GM18502 (cell line): ENCODE data around the gene ENTREP1.
"Not testable (repeated sequence)": the region's sequence is repeated elsewhere in the genome, so short reads cannot be mapped to it uniquely, and the experiment has no call there.

Source experiments
- ATAC-seq: cut with Tn5 transposase; IDR thresholded peaks from one replicate; pipeline ENCODE4 v1.9.1; 2021; ENCODE audit warnings: mild to moderate bottlenecking; ENCODE audit not compliant: unreplicated experiment, poor library complexity

ENTREP1 gene, protein sequence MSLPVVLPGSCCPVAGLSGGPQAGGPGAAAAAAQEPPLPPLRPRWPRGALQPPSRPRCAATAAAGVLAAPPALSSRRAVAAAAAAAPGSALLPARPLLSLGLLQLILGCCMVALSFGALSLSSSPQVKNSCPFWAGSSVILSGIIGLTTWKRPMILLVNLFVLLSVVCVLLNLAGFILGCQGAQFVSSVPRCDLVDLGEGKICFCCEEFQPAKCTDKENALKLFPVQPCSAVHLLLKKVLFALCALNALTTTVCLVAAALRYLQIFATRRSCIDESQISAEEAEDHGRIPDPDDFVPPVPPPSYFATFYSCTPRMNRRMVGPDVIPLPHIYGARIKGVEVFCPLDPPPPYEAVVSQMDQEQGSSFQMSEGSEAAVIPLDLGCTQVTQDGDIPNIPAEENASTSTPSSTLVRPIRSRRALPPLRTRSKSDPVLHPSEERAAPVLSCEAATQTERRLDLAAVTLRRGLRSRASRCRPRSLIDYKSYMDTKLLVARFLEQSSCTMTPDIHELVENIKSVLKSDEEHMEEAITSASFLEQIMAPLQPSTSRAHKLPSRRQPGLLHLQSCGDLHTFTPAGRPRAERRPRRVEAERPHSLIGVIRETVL

DNA sequence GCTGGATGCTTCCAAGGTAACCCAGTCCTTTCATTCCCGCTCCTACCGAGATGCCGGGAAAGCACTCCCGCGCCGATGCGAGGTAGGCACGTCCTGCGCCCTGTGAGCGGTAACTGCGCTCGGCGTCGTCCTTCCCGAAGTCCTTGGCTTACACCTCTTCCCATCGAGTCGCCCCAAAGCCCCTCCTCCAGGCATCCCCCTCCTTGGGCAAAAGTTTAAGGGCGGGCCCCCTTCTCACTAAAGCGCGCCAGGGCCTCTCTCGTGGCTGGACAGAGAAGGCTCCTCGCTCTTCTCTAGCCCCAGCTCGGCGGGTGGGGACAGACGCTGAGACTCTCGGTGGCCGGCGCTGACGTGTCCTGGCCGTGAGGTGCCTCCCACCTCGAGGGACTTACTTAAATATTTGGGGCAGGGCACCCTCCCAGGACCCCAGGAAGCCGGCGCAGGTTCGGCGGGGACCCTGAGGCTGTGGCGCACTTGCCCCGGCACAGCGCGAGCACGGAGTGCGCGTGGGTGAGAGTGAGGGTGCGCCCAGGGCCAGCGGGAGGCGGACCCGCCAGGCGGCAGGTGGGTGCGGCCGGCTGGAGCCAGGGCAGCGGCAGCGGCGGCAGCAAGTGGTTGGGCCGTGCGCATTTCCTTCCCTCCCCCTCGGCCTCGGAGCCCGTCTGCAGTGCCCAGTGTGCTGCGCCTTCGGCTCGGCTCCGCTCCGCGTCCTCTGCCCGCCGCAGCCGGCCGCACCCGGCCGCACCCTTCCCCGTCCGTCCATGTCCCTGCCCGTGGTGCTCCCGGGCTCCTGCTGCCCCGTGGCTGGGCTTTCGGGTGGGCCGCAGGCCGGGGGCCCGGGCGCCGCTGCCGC, at the start of gene ENTREP1:
Gene ENTREP1, plus strand, starts transcription at position 667 of the 853 bp plus-strand sequence. Its CDS starts 95 bp downstream, at position 762.
- no peak for ATAC-seq

DNA sequence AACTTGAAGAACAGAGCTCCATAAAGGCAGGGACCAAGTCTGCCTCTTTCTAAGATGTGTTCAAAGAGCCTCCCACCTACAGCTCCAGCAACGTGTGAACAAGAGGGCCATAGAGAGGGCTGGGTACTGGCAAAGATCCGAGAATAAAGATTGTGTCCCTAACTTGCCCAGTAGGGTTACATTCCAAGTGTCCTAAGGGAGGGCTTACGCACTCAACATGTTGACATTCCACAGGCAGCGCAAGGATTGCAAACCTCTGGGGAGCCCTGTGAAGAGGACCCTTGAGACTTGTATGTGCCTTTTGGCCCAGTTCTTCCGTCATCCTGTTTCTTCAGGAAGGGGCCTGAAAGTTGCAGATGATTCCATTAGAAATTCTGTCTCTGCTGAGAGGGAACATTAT, 48.2 kb upstream of the ENTREP1 start:
- no peak for ATAC-seq

DNA sequence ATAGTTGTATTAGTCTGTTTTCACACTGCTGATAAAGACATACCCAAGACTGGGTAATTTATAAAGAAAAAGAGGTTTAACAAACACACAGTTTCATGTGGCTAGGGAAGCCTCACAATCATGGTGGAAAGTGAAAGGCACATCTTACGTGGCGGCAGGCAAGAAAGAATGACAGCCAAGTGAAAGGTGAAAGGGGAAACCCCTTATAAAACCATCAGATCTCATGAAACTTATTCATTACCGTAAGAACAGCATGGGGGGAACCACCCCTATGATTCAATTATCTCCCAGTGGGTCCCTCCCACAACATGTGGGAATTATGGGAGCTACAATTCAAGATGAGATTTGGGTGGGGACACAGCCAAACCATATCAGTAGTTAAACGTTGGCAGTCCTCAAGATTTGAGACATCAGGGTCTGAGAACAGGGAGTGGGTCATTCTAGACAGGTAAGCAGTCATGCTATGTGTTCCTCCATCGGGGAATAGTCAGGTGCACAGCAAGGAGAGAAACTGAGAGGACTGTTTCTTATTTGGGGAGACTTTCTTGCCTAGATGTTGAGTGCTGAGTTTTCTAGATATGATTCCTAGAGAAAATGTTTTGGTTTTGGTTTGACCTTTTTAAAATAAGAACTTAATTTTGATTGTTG, 45.8 kb upstream of the ENTREP1 start:
- ATAC-seq = peak; percentile 91

DNA sequence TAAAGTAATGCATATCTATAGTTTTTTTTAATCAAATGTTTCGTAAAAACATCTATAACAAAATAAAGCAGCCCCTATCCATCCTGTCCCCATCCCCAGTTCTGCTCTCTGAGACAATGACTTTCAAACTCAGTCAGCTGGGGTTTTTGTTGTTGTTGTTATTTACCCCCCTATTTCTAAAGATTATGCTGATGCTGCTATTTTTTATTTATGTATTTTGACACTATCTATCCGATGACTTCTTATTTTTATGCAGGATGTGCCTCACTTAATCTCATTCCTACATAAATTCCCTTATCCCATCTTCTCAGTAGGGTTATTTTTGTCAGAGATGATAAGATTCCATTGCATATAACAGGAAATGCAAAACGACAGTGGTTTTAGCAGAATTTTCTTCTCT, 45.3 kb upstream of the ENTREP1 start:
- ATAC-seq = no peak

DNA sequence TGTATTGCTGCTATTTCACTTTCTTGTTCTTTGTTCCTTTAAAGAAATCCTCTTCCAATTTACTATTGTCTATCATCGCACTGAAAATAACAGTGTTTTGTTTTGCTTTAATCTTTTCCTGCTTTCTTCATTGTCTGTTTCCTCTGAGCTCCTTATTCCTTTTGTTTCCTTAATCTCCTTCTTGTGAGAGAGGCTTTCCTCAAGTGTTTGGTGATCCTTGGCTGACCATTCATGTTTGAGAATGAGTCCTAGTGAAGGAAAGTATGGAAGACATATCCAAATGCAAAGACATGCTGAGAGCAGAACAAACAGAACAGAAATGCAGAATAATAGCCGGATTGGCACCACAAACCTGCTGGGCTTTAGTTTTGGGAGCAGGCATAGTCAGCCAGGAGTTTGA, 42.0 kb upstream of the ENTREP1 start:
- no peak for ATAC-seq

DNA sequence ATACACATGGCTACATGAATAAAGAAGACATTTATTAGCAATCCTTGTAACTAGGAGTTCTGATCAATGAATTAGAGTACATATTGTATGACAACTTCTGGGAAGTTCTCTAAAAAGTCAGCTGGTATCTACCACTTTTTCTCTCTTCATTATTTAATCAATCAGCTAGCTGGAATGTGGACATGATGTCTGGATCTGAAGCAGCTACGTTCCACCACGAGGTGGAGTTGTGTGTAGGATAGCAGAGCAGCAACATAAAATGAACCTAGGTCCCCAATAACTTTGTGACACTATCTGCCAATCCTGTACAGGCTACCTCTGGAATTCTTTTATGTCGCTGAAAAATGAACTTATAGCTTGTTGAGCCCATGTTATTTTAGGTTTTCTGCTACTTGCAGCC, 32.9 kb upstream of the ENTREP1 start:
- no peak for ATAC-seq

DNA sequence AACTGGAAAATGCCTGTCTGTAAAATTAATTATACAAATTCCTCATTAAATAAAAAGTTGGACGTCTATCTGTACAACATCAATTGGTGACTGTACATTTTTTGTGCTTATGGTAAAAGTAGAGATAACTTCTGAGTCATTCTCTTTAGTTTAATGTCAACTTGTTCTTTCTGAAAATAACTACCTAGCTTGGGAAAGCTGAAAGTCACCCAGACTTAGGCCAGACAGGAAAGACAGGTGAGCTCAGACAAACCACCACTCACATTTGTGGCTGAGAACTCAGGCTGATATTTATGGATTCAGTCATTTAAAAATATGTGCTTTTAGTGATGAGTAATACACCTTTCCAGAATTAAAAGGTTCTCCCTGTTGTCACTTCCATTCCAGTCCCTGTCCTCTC, 31.9 kb upstream of the ENTREP1 start:
- ATAC-seq = no peak

DNA sequence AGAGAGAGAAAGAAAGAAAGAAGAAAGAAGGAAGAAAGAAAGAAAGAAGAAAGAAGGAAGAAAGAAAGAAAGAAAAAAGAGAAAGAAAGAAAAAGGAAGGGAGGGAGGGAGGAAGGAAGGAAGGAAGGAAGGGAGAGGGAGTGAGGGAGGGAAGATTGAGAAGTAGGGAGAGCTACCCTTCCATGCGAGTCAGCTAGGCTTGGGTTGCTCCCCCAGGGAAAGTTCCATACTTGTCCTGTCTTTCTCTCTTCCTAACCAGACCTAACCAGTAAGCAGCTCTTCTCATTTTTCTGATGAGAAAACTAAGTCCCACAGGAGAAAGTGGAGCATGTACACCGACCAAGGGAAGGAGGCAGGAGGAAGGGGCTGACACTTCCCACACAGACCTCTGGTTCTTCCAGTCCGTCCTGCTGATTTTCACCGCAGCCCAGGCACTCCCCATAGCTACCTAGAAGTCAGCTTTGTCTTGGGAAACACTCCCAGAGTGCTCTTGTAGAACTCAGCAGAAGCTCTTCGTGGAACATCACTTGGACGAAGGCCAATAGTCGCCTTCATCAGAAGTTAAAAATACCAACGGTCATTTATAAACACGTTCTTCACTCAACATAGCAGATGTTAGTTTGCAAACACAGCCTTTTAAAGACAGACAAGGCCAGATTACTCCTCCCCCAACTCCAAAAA, 29.0 kb upstream of the ENTREP1 start:
- no peak for ATAC-seq

DNA sequence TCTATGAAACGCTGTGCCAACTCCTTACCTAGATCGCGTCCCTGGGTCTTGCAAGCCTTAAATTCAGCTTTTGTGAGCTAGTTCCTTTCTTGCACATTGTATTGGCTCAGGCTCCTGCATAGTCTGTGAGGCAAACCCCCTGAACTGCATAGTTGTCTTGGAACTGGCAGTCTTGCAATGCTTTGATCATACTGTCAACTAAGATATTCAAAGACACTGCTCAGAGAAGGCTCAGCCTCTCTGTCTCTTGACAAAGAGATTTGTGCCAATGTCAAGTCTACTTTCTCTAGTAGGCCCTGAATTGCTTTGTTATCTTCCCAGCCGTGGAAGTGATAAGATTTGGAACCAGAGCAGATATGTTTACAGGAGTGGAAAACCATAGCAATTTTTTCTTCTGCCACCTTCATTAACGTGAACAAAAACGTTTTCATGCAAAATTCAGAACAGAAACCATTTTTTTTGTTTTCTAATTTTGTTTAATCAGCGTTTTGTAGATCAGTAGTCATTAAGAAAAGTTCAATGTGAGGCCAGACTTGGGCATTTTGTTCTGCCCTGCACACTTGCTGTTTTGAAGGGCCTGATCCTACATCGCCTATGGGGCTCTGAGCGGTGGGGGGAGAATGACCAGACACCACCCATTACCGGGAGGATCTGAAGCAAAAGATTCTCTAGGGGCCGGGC, 27.6 kb upstream of the ENTREP1 start:
- no peak for ATAC-seq

DNA sequence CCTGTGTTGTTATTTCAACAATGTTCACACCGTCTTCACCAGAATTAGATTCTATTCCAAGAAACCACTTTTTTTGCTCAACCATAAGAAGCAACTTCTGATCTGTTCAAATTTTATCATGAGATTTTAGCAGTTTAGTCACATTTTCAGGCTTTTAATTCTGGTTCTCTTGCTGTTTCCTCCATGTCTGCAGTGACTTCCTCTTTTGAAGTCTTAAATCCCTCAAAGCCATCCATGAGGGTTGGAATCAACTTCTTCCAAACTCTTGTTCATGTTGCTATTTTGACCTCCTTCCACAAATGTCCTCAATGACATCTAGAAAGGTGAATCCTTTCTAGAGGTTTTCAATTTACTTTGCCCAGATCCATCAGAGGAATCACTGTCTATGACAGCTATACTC, 25.7 kb upstream of the ENTREP1 start:
- no peak for ATAC-seq

DNA sequence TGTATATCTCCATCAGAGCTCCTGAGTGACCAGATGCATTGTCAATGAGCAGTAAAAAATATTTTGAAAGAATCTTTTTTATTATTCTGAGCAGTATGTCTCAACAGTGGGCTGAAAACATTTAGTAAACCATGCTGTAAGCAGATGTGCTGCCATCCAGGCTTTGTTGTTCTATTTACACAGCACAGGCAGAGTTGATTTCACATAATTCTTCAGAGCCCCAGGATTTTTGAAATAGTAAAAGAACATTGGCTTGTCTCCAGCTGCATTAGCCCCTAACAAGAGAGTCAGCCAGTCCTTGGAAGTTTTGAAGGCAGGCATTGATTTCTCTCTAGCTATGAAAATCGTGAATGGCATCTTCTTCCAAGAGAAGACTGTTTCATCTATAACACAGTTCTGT, 25.2 kb upstream of the ENTREP1 start:
- no peak for ATAC-seq

DNA sequence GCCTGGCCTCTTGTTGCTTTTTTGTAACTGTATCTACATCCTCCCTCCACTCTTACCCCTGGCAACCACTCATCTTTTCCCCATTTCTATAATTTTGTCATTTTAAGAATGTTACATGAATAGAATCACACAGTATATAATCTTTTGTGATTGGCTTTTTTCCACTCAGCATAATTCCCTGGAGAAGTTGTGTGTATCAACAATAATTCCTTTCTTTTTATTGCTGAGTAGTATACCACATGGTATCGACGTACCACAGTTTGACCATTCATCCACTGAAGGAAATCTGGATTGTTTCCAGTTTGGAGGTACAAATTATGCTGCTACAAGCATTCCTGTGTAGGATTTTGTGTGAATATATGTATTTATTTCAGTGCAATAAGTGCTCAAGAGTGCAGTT, 21.7 kb upstream of the ENTREP1 start:
- ATAC-seq = no peak

DNA sequence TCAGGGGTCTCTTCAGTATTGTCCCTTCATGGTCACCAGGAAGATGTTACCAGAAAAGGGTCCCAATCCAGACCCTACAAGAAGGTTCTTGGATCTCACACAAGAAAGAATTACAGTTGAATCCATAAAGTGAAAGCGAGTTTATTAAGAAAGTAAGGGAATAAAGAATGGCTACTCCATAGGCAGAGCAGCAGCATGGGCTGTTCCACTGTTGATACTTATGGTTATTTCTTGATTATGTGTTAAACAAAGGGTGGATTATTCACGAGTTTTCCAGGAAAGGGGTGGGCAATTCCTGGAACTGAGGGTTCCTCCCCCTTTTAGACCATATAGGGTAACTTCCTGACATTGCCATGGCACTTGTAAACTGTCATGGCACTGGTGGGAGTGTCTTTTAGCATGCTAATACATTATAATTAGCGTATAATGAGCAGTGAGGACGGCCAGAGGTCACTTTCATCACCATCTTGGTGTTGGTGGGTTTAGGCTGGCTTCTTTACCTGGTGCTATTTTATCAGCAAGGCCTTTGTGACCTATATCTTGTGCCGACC, 18.0 kb upstream of the ENTREP1 start:
- ATAC-seq = not testable (repeated sequence)

DNA sequence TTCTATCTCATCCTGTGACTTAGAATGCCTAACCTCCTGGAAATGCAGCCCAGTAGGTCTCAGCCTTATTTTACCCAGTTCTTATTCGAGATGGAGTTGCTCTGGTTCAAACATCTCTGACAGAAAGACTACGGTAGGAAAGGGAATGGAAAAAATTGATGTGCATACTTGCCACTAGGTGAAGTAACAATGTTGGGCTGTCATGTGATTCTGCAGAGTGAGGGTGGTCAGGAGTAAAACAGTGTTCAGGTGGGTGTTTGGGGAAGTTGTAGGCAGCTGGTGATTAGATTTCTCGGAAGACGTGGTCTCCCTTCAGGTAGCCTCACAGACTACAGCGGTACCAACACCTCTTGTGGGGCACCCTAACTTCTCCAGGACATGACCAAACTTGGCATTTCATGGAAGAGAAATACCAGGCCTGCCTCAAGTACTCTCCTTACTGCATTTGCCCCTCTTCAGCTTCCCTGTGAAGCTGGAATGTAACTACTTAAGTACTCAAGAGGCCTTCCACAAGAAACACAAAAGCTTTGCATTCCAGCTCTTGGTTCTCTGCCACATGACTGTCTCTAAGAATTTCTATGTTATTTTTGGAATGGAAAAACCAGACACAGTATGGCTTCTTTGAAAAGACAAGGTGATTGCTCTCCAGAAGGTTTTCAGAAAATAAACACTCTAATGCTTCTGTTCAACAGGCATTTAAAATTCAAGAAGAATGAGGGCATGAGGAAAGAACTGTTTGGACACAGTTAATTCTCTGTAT, 17.4 kb upstream of the ENTREP1 start:
- no peak for ATAC-seq

DNA sequence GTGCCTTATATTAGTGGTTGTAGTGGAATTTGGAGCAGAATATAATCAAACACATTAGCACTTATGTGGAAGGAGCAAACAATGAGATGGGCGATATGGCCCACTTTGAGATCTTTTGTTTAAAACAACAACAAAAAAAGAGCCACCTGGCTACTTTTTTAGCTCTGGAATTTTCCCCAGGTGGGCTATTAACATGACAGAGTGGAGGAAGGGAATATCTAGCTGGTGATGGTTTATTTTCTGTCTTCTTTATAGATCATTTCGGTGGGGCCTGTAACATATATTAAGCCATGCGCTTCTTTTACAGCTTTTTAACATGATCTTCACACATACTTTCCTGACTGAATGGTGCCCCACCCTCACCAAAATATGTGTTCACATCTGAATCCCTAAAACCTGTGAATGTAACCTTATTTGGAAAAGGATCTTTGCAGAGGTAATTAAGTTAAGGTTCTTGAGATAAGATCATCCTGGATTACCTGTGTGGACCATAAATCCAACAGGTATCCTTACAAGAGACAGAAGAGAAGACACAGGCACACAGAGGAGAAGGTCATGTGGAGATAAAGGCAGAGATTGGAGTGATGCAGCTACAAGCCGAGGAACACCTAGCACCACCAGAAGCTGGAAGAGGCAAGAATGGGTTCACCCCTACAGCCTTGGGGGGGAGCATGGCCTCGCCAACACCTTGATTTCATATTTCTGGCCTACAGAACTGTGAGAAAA, 16.6 kb upstream of the ENTREP1 start:
- no peak for ATAC-seq

DNA sequence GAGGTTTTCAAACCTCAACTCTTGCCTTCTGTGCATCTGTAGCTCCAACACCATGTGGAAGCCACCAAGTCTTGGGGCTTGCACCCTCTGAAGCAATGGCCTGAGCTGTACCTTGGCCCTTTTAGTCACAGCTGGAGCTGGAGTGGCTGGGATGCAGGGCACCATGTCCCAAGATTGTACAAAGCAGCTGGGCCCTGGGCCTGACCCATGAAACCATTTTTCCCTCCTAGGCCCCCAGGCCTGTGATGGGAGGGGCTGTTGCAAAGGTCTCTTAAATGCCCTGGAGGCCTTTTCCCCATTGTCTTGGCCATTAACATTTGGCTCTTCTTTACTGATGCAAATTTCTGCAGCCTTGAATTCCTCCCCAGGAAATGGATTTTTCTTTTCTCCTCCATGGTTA, 11.8 kb upstream of the ENTREP1 start:
- no peak for ATAC-seq

DNA sequence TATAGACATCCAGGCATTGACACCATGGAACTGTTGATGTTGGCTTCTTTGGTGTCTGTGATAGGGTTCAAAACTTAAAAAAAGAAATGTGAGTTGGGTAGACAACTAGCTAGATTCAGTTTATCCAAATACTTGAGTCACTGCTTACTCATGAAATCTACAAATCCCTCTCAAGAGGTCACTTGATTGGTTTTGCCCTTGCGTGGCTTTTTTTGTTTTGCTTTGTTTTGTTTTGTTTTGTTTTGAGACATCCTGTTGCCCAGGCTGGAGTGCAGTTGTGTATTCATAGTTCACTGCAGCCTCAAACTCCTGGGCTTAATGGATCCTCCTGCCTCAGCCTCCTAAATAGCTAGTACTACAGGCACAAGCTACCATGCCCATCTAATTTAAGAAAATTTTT, 10.5 kb upstream of the ENTREP1 start:
- ATAC-seq = no peak

DNA sequence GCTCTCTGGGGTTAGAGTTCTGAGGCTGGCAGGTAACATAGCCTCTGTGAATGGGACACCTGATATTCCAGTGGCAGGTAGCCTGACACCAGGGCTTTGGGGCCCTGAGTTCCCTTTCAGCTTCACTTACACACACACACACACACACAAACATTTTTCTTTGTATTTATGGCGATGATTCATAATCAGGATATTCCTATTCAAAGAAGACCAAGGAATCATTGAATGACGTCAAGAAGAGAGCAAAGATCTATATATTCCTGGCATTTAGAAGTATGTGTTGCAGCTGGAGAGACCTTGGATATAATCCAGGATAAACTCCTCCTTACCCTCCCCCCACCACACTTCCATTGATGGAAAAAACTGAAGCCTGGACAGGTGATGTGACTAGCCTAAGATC, 7.9 kb upstream of the ENTREP1 start:
- no peak for ATAC-seq
